K562 (cell line): ENCODE data around the gene AK2. TPM values are rescaled to one million over a fixed set of nuclear protein-coding genes. Genes with fewer than 3 reads are reported as not detected.
A peak's percentile ranks its signal among the peaks of the same experiment; 100 is the strongest.

ENCODE experiments used
- ATF7 ChIP-seq: fragments of 450-650 bp; IDR thresholded peaks from 2 replicates; pipeline ENCODE4 v1.7.1; 2014; ENCODE audit warnings: mild to moderate bottlenecking, moderate library complexity
- CREM ChIP-seq: IDR thresholded peaks from 2 replicates; pipeline ENCODE4 v1.6.1; 2014; ENCODE audit warnings: antibody characterized with exemption, low read depth
- NBN ChIP-seq: fragments of 450-650 bp; IDR thresholded peaks from 2 replicates; pipeline ENCODE4 v1.6.1; 2016; ENCODE audit warnings: low read depth, mild to moderate bottlenecking
- polyA plus RNA-seq, 8 experiments: library from polyadenylated mRNA; depleted of rRNA in 4 of 8; stranded (reverse) in 5 of 8; unstranded in 3 of 8; fragments of >200 nt; fragmentation: Nextera tagmentation in 2 of 8; fragmentation: Illumina TruSeq in 1 of 8; extraction: Ambion mirVana in 2 of 8; extraction: Trizol in 1 of 8; gene quantifications; 2 replicates each; pipeline versions ENCODE4 v1.2.1 to v1.2.3, GENCODE V29; 2011 to 2014; ENCODE audit warnings: inconsistent platforms in 1 of 8, missing spikeins in 1 of 8
- total RNA-seq, 7 experiments: library from RNA; depleted of rRNA in 6 of 7; stranded (reverse); fragments of >200 nt in 6 of 7; fragmentation: Illumina TruSeq in 2 of 7; extraction: Trizol in 2 of 7; gene quantifications; 2 replicates each; pipeline versions ENCODE4 v1.2.1 to v1.2.3, GENCODE V29; 2011 to 2021; ENCODE audit warnings: low replicate concordance in 1 of 7
- TF ChIP-seq, protein P1 (sequence below): fragments of 450-650 bp; IDR thresholded peaks from 2 replicates; pipeline ENCODE4 v1.6.1; 2016; ENCODE audit warnings: borderline replicate concordance
- TF ChIP-seq, protein P2 (sequence below): fragments of 250-450 bp; sonication (Bioruptor Pico); IDR thresholded peaks from 2 replicates; pipeline ENCODE4 v1.8.0; 2022; ENCODE audit warnings: inconsistent platforms, mild to moderate bottlenecking, moderate library complexity, borderline replicate concordance
- TF ChIP-seq, protein P3 (sequence below), 2 experiments: fragments of 150-350 bp in 1 of 2; IDR thresholded peaks; 2 replicates each; pipeline ENCODE4 v1.6.1; 2012 to 2016; ENCODE audit warnings: low read depth in 2 of 2, low read length in 2 of 2, mild to moderate bottlenecking in 1 of 2, moderate library complexity in 1 of 2
- TF ChIP-seq, protein P4 (sequence below), 2 experiments: IDR thresholded peaks; 2 replicates each; pipeline ENCODE4 v1.6.1; 2011; ENCODE audit warnings: borderline replicate concordance in 1 of 2, control low read depth in 1 of 2, low read depth in 1 of 2, low read length in 1 of 2, mild to moderate bottlenecking in 1 of 2, mixed read lengths in 1 of 2, moderate library complexity in 1 of 2; ENCODE audit not compliant: insufficient read depth in 1 of 2, insufficient read length in 1 of 2, poor library complexity in 1 of 2, severe bottlenecking in 1 of 2; ENCODE audit errors: extremely low read depth in 1 of 2

Gene AK2
- total and polyA plus RNA-seq, 9 of the 15 experiments (the other 6 are each of a cell fraction or from before 2014, with no cell fraction given) = 105 to 1,050 (median 509) TPM

DNA sequence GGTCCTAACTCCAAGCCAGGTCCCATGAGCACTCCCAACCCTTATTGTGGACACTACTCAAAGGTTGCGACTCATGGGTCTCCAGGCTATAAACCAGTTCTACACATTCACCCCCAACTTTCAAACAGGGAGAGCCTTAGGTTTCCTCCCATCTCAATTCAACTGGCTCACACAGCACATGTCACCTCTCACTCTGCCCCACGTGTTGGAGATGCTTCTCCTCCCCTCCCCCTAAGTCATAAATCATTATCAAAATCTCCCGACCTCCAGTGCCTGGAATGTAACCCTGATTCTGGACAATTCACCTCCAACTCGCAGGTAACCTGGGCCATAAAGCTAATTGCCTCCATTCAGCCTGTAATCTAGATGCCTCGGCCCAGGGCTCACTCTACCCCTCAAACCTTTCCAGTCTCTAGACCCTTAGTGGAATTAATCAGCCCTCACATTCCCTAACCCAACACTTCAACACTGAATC is 595 bp downstream of the AK2 start (continued):
- TF ChIP-seq, protein P1, sequence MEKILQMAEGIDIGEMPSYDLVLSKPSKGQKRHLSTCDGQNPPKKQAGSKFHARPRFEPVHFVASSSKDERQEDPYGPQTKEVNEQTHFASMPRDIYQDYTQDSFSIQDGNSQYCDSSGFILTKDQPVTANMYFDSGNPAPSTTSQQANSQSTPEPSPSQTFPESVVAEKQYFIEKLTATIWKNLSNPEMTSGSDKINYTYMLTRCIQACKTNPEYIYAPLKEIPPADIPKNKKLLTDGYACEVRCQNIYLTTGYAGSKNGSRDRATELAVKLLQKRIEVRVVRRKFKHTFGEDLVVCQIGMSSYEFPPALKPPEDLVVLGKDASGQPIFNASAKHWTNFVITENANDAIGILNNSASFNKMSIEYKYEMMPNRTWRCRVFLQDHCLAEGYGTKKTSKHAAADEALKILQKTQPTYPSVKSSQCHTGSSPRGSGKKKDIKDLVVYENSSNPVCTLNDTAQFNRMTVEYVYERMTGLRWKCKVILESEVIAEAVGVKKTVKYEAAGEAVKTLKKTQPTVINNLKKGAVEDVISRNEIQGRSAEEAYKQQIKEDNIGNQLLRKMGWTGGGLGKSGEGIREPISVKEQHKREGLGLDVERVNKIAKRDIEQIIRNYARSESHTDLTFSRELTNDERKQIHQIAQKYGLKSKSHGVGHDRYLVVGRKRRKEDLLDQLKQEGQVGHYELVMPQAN = peak; percentile 97
- TF ChIP-seq NBN (peak; percentile 35; the same call in 1 of the 2 replicates), CREM (0 out of 2 replicates have a peak, but pooled peaks have one; percentile 20), ATF7 (no peak)
- TF ChIP-seq, protein P2, sequence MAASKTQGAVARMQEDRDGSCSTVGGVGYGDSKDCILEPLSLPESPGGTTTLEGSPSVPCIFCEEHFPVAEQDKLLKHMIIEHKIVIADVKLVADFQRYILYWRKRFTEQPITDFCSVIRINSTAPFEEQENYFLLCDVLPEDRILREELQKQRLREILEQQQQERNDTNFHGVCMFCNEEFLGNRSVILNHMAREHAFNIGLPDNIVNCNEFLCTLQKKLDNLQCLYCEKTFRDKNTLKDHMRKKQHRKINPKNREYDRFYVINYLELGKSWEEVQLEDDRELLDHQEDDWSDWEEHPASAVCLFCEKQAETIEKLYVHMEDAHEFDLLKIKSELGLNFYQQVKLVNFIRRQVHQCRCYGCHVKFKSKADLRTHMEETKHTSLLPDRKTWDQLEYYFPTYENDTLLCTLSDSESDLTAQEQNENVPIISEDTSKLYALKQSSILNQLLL (CRISPR knock-in tag) = no peak
- TF ChIP-seq, protein P3, sequence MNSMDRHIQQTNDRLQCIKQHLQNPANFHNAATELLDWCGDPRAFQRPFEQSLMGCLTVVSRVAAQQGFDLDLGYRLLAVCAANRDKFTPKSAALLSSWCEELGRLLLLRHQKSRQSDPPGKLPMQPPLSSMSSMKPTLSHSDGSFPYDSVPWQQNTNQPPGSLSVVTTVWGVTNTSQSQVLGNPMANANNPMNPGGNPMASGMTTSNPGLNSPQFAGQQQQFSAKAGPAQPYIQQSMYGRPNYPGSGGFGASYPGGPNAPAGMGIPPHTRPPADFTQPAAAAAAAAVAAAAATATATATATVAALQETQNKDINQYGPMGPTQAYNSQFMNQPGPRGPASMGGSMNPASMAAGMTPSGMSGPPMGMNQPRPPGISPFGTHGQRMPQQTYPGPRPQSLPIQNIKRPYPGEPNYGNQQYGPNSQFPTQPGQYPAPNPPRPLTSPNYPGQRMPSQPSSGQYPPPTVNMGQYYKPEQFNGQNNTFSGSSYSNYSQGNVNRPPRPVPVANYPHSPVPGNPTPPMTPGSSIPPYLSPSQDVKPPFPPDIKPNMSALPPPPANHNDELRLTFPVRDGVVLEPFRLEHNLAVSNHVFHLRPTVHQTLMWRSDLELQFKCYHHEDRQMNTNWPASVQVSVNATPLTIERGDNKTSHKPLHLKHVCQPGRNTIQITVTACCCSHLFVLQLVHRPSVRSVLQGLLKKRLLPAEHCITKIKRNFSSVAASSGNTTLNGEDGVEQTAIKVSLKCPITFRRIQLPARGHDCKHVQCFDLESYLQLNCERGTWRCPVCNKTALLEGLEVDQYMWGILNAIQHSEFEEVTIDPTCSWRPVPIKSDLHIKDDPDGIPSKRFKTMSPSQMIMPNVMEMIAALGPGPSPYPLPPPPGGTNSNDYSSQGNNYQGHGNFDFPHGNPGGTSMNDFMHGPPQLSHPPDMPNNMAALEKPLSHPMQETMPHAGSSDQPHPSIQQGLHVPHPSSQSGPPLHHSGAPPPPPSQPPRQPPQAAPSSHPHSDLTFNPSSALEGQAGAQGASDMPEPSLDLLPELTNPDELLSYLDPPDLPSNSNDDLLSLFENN (IDR thresholded peaks at IDR 0.05; ENCODE audit: low read depth in 2 of 2, low read length in 2 of 2) = no peak
- TF ChIP-seq, protein P4, sequence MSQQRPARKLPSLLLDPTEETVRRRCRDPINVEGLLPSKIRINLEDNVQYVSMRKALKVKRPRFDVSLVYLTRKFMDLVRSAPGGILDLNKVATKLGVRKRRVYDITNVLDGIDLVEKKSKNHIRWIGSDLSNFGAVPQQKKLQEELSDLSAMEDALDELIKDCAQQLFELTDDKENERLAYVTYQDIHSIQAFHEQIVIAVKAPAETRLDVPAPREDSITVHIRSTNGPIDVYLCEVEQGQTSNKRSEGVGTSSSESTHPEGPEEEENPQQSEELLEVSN (IDR thresholded peaks at IDR 0.05; ENCODE audit: borderline replicate concordance in 1 of 2, extremely low read depth in 1 of 2, insufficient read depth in 1 of 2, insufficient read length in 1 of 2, low read depth in 1 of 2, low read length in 1 of 2, poor library complexity in 1 of 2, severe bottlenecking in 1 of 2) = peak; percentile 45 to 55
